NCI-H1417 (cell line): ENCODE data around the gene HBE1.

Experiments
- DNase-seq, 3 experiments: peaks; one replicate each; lab custom pipeline; 2025; lab: John Stamatoyannopoulos, UW

HBE1 gene

GRCh38 chr11:5234381-5234834, 35.3 kb downstream of the HBE1 start, which contains the start of gene HBD:
Gene HBD (minus strand): TSS chr11:5234483. CDS start chr11:5234433, 50 bp downstream.
- no peak for DNase-seq

- no peak for DNase-seq
Measured at GRCh38 chr11:5233307-5233706, 36.4 kb downstream of the HBE1 start.

DNA sequence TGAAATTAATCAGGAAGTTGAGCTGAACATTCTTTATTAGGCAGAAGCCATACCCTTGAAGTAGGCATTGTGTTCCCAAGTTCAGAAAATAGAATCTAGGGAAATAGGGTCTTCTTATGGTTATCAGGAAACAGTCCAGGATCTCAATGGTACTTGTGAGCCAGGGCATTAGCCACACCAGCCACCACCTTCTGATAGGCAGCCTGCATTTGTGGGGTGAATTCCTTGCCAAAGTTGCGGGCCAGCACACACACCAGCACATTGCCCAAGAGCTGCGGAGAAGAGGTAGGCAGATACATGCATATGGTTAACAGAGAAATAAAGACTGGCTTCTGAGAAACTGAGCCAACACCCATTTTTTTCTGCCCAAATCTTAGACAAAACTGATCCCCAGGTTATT, 36.9 kb downstream of the HBE1 start:
- DNase-seq: no peak

DNA sequence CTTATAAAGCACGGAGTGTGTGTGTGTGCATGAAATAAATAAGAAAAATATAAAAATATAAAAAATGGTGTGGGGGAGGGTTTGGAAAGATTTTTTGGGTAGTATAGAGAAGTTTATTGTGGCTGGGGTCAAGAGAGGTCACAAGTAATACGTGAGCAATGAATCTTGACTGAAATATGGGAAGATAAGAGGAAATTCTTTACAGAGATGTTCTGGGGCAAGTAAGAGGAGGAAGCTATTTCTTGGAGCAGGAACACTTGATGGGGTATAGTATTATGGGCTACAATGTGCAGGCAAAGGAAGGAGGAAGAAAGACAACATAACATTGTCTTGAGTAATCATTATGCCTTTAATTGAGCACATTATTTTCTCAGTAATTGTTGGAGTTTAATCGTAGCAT, 37.6 kb downstream of the HBE1 start:
- no peak for DNase-seq

DNA sequence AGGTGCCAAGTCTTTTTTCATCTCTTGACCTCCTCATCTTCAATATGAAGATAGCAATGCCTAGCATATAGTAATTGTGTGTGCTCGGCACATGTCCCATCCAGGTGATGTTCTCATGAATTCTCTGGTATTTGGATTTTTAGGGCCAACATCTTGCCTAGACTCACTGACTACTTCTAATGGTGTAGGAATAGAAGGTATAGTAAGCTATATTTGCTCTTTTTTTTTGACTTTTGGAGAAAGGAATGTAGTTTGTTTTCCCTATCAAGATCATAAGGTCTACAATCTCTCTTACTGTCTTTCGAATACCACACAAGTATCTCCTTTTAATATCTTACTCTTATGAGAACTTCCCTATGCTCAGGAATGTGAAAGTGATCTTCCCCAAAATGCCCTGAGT, 38.6 kb downstream of the HBE1 start:
- DNase-seq: no peak

GRCh38 chr11:5230266-5230665, 39.5 kb downstream of the HBE1 start:
- no peak for DNase-seq

DNA sequence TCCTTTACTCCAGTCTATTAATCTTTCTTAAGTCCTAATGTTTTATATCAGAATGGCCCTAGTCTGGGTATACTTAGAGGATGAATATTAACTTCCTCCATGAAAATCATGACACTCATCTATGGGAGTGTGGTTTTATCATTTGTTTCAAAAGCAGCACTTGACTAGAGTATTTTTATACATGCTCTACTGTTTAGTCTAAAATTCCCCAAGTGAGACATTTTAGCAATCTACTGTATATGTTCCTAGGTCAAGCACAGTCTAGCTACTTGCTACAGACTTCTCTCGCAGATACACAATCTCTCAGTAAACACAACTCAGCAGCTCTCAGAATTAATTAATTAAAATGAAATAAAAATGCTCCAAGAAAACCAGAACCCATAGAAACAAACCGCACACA, 39.9 kb downstream of the HBE1 start:
- no peak for DNase-seq

- DNase-seq: no peak
Measured at GRCh38 chr11:5229356-5229755, 40.4 kb downstream of the HBE1 start.

GRCh38 chr11:5228124-5228523, 41.6 kb downstream of the HBE1 start:
- no peak for DNase-seq

GRCh38 chr11:5227681-5228080, 42.1 kb downstream of the HBE1 start:
- no peak for DNase-seq

DNA sequence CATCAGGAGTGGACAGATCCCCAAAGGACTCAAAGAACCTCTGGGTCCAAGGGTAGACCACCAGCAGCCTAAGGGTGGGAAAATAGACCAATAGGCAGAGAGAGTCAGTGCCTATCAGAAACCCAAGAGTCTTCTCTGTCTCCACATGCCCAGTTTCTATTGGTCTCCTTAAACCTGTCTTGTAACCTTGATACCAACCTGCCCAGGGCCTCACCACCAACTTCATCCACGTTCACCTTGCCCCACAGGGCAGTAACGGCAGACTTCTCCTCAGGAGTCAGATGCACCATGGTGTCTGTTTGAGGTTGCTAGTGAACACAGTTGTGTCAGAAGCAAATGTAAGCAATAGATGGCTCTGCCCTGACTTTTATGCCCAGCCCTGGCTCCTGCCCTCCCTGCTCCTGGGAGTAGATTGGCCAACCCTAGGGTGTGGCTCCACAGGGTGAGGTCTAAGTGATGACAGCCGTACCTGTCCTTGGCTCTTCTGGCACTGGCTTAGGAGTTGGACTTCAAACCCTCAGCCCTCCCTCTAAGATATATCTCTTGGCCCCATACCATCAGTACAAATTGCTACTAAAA, 42.9 kb downstream of the HBE1 start, which contains the start of gene HBB:
HBB (minus strand) TSS at position 340 of the 579 bp plus-strand sequence; CDS start at position 290, 50 bp downstream.
- DNase-seq: no peak

DNA sequence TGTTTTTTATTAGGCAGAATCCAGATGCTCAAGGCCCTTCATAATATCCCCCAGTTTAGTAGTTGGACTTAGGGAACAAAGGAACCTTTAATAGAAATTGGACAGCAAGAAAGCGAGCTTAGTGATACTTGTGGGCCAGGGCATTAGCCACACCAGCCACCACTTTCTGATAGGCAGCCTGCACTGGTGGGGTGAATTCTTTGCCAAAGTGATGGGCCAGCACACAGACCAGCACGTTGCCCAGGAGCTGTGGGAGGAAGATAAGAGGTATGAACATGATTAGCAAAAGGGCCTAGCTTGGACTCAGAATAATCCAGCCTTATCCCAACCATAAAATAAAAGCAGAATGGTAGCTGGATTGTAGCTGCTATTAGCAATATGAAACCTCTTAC, 44.3 kb downstream of the HBE1 start:
- no peak for DNase-seq

GRCh38 chr11:5224538-5225479, 44.9 kb downstream of the HBE1 start:
- no peak for DNase-seq

- no peak for DNase-seq
Measured at GRCh38 chr11:5223686-5224085, 46.1 kb downstream of the HBE1 start.

GRCh38 chr11:5223146-5223545, 46.6 kb downstream of the HBE1 start:
- no peak for DNase-seq
